HCT116 (cell line): Measurements from ENCODE around the gene ANKRD29. TPM values are rescaled to one million over a fixed set of nuclear protein-coding genes. Genes with fewer than 3 reads are reported as not detected.

Source experiments
- ATAC-seq: fragments of 200-7000 bp; cut with Tn5 transposase; 2 replicates; pipeline ENCODE4 v1.9.1; 2020; ENCODE audit warnings: mild to moderate bottlenecking, moderate library complexity
- BruUV-seq: library from RNA; stranded (reverse); fragments of 400-500 nt; replicated peaks from 2 replicates; lab custom pipeline; 2021; lab: Mats Ljungman, UMichigan
- CTCF ChIA-PET: fragments of 300-600 bp; sonication (Branson Sonifier 250); formaldehyde crosslinking; loops from one replicate; lab custom pipeline; 2021; ENCODE audit warnings: antibody characterized with exemption; lab: Charles Lee
- POLR2A ChIA-PET: fragments of 300-600, 350-600 bp; sonication (Branson Sonifier 250); formaldehyde crosslinking; loops from one replicate; lab custom pipeline; 2021; ENCODE audit warnings: antibody characterized with exemption; lab: Charles Lee
- RAD21 ChIA-PET, 2 experiments: fragments of 300-600 bp; sonication (Branson Sonifier 250); formaldehyde crosslinking; loops; one replicate each; lab custom pipeline; 2023; ENCODE audit warnings: low total read pairs in 2 of 2; ENCODE audit not compliant: uncharacterized antibody in 2 of 2, unreplicated experiment in 2 of 2, low non-redundant PET in 1 of 2; lab: Charles Lee
- DNase-seq: peaks from one replicate; pipeline ENCODE4 v3.0.0-alpha.2; 2010; ENCODE audit warnings: low read depth, low spot score
- H2AFZ ChIP-seq: fragments of 200-600 bp; shearing (Covaris generic), sonication (generic); 2 replicates; pipeline ENCODE4 v1.6.1; 2017; ENCODE audit warnings: low read depth, mixed run types, mixed read lengths, antibody characterized with exemption, low read length; ENCODE audit not compliant: poor library complexity, severe bottlenecking
- H3K27ac ChIP-seq: 2 replicates; pipeline ENCODE4 v1.5.1; 2012; ENCODE audit warnings: low read depth, low read length
- H3K27me3 ChIP-seq: fragments of 200-600 bp; sonication (generic); 2 replicates; pipeline ENCODE4 v1.6.1; 2016; ENCODE audit warnings: mixed run types, low read length, mixed read lengths; ENCODE audit not compliant: insufficient read depth
- H3K36me3 ChIP-seq, 2 experiments: fragments of 200-500 bp in 1 of 2; fragments of 200-600 bp in 1 of 2; sonication (Bioruptor generic) in 1 of 2; sonication (generic) in 1 of 2; 2 replicates each; pipeline versions ENCODE4 v1.5.1 to v1.6.1; 2014 to 2016; ENCODE audit warnings: low read length in 2 of 2, inconsistent platforms in 1 of 2, mixed read lengths in 1 of 2, mixed run types in 1 of 2; ENCODE audit not compliant: insufficient read depth in 2 of 2, control insufficient read depth in 1 of 2
- H3K4me1 ChIP-seq, 2 experiments: fragments of 200-600 bp in 1 of 2; sonication (generic) in 1 of 2; 2 replicates each; pipeline versions ENCODE4 v1.5.1 to v1.6.1; 2012 to 2017; ENCODE audit warnings: low read length in 2 of 2, inconsistent platforms in 1 of 2, mild to moderate bottlenecking in 1 of 2, mixed read lengths in 1 of 2, mixed run types in 1 of 2, moderate library complexity in 1 of 2; ENCODE audit not compliant: insufficient read depth in 2 of 2, control insufficient read depth in 1 of 2
- H3K4me2 ChIP-seq: fragments of 200-600 bp; sonication (generic); 2 replicates; pipeline ENCODE4 v1.6.1; 2017; ENCODE audit warnings: mixed run types, low read length, mixed read lengths
- H3K4me3 ChIP-seq, 2 experiments: fragments of 200-600 bp in 1 of 2; sonication (generic) in 1 of 2; replicated peaks in 1 of 2; 2 replicates each; pipeline ENCODE4 v1.5.1; 2011 to 2016; ENCODE audit warnings: low read length in 2 of 2, control low read depth in 1 of 2, low read depth in 1 of 2, mild to moderate bottlenecking in 1 of 2, mixed read lengths in 1 of 2, mixed run types in 1 of 2
- H3K79me2 ChIP-seq: fragments of 200-600 bp; sonication (generic); 2 replicates; pipeline ENCODE4 v1.6.1; 2017; ENCODE audit warnings: mild to moderate bottlenecking, mixed run types, low read length, moderate library complexity, mixed read lengths; ENCODE audit not compliant: insufficient read depth
- H3K9ac ChIP-seq: fragments of 200-600 bp; sonication (generic); 2 replicates; pipeline ENCODE4 v1.6.1; 2016; ENCODE audit warnings: low read length, mixed read lengths
- H3K9me2 ChIP-seq: fragments of 200-600 bp; sonication (generic), shearing (Covaris generic); 2 replicates; pipeline ENCODE4 v1.6.1; 2017; ENCODE audit warnings: mixed run types, mild to moderate bottlenecking, moderate library complexity; ENCODE audit not compliant: insufficient read depth
- H3K9me3 ChIP-seq, 2 experiments: fragments of 200-500 bp in 1 of 2; fragments of 200-600 bp in 1 of 2; sonication (Bioruptor generic) in 1 of 2; sonication (generic) in 1 of 2; 2 replicates each; pipeline ENCODE4 v1.6.1; 2014 to 2017; ENCODE audit warnings: low read length in 2 of 2, mixed read lengths in 2 of 2, inconsistent platforms in 1 of 2, low read depth in 1 of 2, mild to moderate bottlenecking in 1 of 2, mixed run types in 1 of 2, moderate library complexity in 1 of 2; ENCODE audit not compliant: control insufficient read depth in 1 of 2, insufficient read depth in 1 of 2
- H4K20me1 ChIP-seq: fragments of 200-600 bp; sonication (generic), shearing (Covaris generic); 2 replicates; pipeline ENCODE4 v1.6.1; 2017; ENCODE audit warnings: mixed run types, mild to moderate bottlenecking, moderate library complexity; ENCODE audit not compliant: insufficient read depth
- ATF3 ChIP-seq: IDR thresholded peaks from 2 replicates; pipeline ENCODE4 v1.6.1; 2012
- CBX3 ChIP-seq: IDR thresholded peaks from 2 replicates; pipeline ENCODE4 v1.6.1; 2012; ENCODE audit warnings: low read depth
- CEBPB ChIP-seq: IDR thresholded peaks from 2 replicates; pipeline ENCODE4 v1.6.1; 2012; ENCODE audit warnings: low read depth
- EGR1 ChIP-seq: IDR thresholded peaks from 2 replicates; pipeline ENCODE4 v1.6.1; 2012; ENCODE audit warnings: low read depth
- ELF1 ChIP-seq: IDR thresholded peaks from 2 replicates; pipeline ENCODE4 v1.6.1; 2012; ENCODE audit warnings: low read depth, borderline replicate concordance
- FOSL1 ChIP-seq: IDR thresholded peaks from 2 replicates; pipeline ENCODE4 v1.6.1; 2012; ENCODE audit warnings: low read depth
- RAD21 ChIP-seq: IDR thresholded peaks from 2 replicates; pipeline ENCODE4 v1.6.1; 2012; ENCODE audit warnings: low read depth, mild to moderate bottlenecking
- REST ChIP-seq: IDR thresholded peaks from 2 replicates; pipeline ENCODE4 v1.6.1; 2012; ENCODE audit warnings: low read depth
- SIN3A ChIP-seq: IDR thresholded peaks from 2 replicates; pipeline ENCODE4 v1.6.1; 2012; ENCODE audit warnings: low read depth
- SP1 ChIP-seq: IDR thresholded peaks from 2 replicates; pipeline ENCODE4 v1.6.1; 2012; ENCODE audit warnings: low read depth
- SRF ChIP-seq: IDR thresholded peaks from 2 replicates; pipeline ENCODE4 v1.6.1; 2012; ENCODE audit warnings: low read depth
- TCF7L2 ChIP-seq: IDR thresholded peaks from 2 replicates; pipeline ENCODE4 v1.7.0; 2011; ENCODE audit warnings: borderline replicate concordance, inconsistent platforms; ENCODE audit not compliant: insufficient read depth, insufficient read length; ENCODE audit errors: extremely low read depth
- YY1 ChIP-seq: IDR thresholded peaks from 2 replicates; pipeline ENCODE4 v1.6.1; 2011; ENCODE audit warnings: low read length, low read depth, moderate library complexity, mild to moderate bottlenecking; ENCODE audit not compliant: insufficient replicate concordance; ENCODE audit errors: extremely low read depth
- ZNF274 ChIP-seq: fragments of 200-500 bp; sonication (Bioruptor generic); IDR thresholded peaks from 2 replicates; pipeline ENCODE4 v1.6.1; 2014; ENCODE audit warnings: mild to moderate bottlenecking, low read depth, low read length, inconsistent platforms
- intact Hi-C: fragments of 100-400 bp; cut with micrococcal nuclease; formaldehyde crosslinking; loops from 2 replicates; pipeline ENCODE4 v1.10.0; 2022
- total RNA-seq: library from RNA; stranded (reverse); gene quantifications from one replicate; pipeline ENCODE4 v1.2.1, GENCODE V29; 2021; ENCODE audit not compliant: unreplicated experiment
- TF ChIP-seq, protein P1 (sequence below): IDR thresholded peaks from 2 replicates; pipeline ENCODE4 v1.6.1; 2011; ENCODE audit warnings: mild to moderate bottlenecking, low read length, moderate library complexity; ENCODE audit not compliant: insufficient replicate concordance; ENCODE audit errors: extremely low read depth

Gene ANKRD29
- total RNA-seq, 1 experiment from 2014 or later, result 8.8 TPM

DNA sequence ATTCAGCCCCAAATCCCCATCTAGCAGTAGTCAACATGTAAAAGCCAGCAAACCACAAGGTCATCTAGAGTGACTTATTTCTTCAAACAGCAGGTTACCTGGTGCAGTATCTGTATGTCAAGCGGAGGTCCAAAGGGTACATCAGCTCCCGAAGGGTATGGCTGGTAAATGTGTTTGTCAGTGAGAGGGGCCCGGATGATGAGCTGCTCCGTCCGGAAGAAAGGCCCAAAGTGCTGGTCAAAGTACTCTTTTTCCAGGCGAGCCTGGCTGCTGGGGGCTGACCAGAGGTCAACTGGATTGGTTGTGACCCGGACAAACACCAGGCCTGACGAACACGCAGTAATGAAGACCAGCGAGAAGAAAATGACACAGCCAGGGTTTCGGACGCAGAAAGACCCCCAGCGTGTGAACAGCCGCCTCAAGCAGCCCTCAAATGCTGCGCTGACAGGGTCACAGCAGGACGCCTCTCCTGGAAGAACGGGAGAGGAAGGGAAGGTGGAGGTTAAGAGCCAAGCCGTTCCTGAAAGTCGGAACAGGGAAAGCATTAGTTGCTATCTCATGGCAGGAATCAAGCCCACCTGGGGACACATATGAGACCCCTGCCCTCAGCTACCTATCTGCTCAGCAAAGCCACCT is 106.4 kb downstream of the ANKRD29 start:
- H3K27ac ChIP-seq, result no peak overlapping the region
- H3K4me3 ChIP-seq, result no peak overlapping the region
- H2AFZ ChIP-seq, result no peak overlapping the region
- no peaks in the 10 kb centered on the region for H4K20me1 ChIP-seq
- H3K79me2 ChIP-seq, result no peaks in the 10 kb centered on the region
- no peaks in the 10 kb centered on the region for H3K9me3 ChIP-seq
- no peak for DNase-seq
- ChIA-PET RAD21 (no interaction called here), CTCF (no interaction called here), POLR2A (no interaction called here)
- BruUV-seq, result no TSS peak
- TF ChIP-seq TCF7L2 (no peak), RAD21 (no peak), REST (no peak)
- H3K4me1 ChIP-seq, result no peaks in the 10 kb centered on the region
- H3K9ac ChIP-seq, result no peak overlapping the region
- H3K36me3 ChIP-seq, result peaks cover 41 to 51% of the 10 kb centered on the region in 2 experiments
- no peaks in the 10 kb centered on the region for H3K27me3 ChIP-seq
- H3K9me2 ChIP-seq, result no peaks in the 10 kb centered on the region
- no peak for ATAC-seq
- intact Hi-C loops, result no loop called here
- no peak overlapping the region for H3K4me2 ChIP-seq

GRCh38 chr18:23553887-23554286 is 108.8 kb downstream of the ANKRD29 start:
- ChIA-PET RAD21 (no interaction called here), CTCF (no interaction called here), POLR2A (no interaction called here)
- intact Hi-C loops, result no loop called here
- Histone ChIP-seq H3K79me2 (no peaks in the 10 kb centered on the region), H3K9me2 (no peaks in the 10 kb centered on the region), H3K4me1 (peaks cover 0 to 6% of the 10 kb centered on the region in 2 experiments; a peak in 2 of 4 replicates), H2AFZ (no peak overlapping the region), H3K9me3 (no peaks in the 10 kb centered on the region), H4K20me1 (no peaks in the 10 kb centered on the region), H3K9ac (no peak overlapping the region), H3K27me3 (no peaks in the 10 kb centered on the region), H3K27ac (no peak overlapping the region), H3K4me2 (no peak overlapping the region), H3K4me3 (no peak overlapping the region), H3K36me3 (peaks cover 39 to 41% of the 10 kb centered on the region in 2 experiments)
- DNase-seq (no peak), ATAC-seq (no peak)
- BruUV-seq, result no TSS peak
- TF ChIP-seq SIN3A (no peak), CEBPB (no peak), RAD21 (no peak), ELF1 (no peak), SRF (no peak), ZNF274 (no peak), SP1 (no peak), ATF3 (no peak), EGR1 (no peak), YY1 (no peak), FOSL1 (no peak), CBX3 (no peak)
- TF ChIP-seq, protein P1, sequence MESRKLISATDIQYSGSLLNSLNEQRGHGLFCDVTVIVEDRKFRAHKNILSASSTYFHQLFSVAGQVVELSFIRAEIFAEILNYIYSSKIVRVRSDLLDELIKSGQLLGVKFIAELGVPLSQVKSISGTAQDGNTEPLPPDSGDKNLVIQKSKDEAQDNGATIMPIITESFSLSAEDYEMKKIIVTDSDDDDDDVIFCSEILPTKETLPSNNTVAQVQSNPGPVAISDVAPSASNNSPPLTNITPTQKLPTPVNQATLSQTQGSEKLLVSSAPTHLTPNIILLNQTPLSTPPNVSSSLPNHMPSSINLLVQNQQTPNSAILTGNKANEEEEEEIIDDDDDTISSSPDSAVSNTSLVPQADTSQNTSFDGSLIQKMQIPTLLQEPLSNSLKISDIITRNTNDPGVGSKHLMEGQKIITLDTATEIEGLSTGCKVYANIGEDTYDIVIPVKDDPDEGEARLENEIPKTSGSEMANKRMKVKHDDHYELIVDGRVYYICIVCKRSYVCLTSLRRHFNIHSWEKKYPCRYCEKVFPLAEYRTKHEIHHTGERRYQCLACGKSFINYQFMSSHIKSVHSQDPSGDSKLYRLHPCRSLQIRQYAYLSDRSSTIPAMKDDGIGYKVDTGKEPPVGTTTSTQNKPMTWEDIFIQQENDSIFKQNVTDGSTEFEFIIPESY, result no peak
